Thoracic aorta (tissue), 2 donors: ENCODE results near the gene CASP6. TPM values are rescaled to one million over a fixed set of nuclear protein-coding genes. Genes with fewer than 3 reads are reported as not detected.

Experiments
- ATAC-seq: fragments of 150-250 bp; one replicate; pipeline ENCODE4 v1.8.0; 2017; ENCODE audit warnings: low read depth; ENCODE audit not compliant: insufficient number of reproducible peaks, low FRiP score
- DNase-seq: peaks from one replicate; pipeline ENCODE4 v3.0.0-alpha.2; 2020; ENCODE audit warnings: low spot score
- H3K27ac ChIP-seq, 2 donors: fragments of 200-600 bp; sonication (generic); 1 replicate in 1 of 2; 2 replicates in 1 of 2; pipeline ENCODE4 v1.5.1; 2016; ENCODE audit warnings: mild to moderate bottlenecking in 2 of 2, moderate library complexity in 2 of 2
- H3K27me3 ChIP-seq: fragments of 200-600 bp; sonication (generic); replicated peaks from 2 replicates; pipeline ENCODE4 v1.6.0; 2016; ENCODE audit warnings: mild to moderate bottlenecking; ENCODE audit not compliant: insufficient read depth
- H3K36me3 ChIP-seq: fragments of 200-600 bp; sonication (generic); one replicate; pipeline ENCODE4 v1.5.1; 2016
- H3K4me1 ChIP-seq, 2 donors: fragments of 200-600 bp; sonication (generic); 1 replicate in 1 of 2; 2 replicates in 1 of 2; pipeline versions ENCODE4 v1.5.1 to v1.6.0; 2016; ENCODE audit warnings: low read depth in 2 of 2, mild to moderate bottlenecking in 1 of 2; ENCODE audit not compliant: control insufficient read depth in 1 of 2
- H3K4me3 ChIP-seq: fragments of 200-600 bp; sonication (generic); 2 replicates; pipeline ENCODE4 v1.5.1; 2016; ENCODE audit warnings: mild to moderate bottlenecking
- H3K9me3 ChIP-seq: fragments of 200-600 bp; sonication (generic); 2 replicates; pipeline ENCODE4 v1.5.1; 2016
- total RNA-seq, 2 donors: library from RNA; depleted of rRNA; stranded (reverse); fragments of >200 nt; gene quantifications; one replicate each; pipeline versions ENCODE4 v1.1.0 to v1.2.3, GENCODE V29; 2016
- TF ChIP-seq, protein P1 (sequence below): fragments of 200-600 bp; sonication (generic); IDR thresholded peaks from one replicate; pipeline ENCODE4 v1.5.1; 2019; ENCODE audit warnings: antibody characterized with exemption

The CASP6 gene
- total RNA-seq, 2 donors from 2014 or later = 9.0 to 17.3 TPM

DNA sequence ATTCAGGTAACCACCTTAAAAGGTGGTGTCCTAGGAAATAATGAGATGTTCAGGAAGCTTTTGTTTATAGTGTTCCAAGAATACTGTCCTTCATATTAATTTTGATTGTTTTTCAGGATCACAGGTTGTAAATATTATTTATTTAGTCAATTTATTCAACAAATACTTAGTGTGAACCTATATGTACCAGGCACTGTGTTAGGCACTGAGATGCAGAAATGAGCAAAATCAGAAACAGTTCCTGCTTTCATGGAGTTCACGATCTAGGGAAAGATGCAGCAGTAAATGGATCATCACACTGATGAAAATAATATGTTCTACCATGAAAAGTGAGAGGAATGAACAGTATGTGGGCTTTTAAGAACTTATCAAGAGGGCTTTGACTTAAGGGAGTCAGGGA, 44.9 kb upstream of the CASP6 start:
- H3K36me3 ChIP-seq = no peaks in the 10 kb centered on the region
- H3K4me1 ChIP-seq = no peaks in the 10 kb centered on the region
- no peak overlapping the region for H3K27ac ChIP-seq
- H3K9me3 ChIP-seq = no peaks in the 10 kb centered on the region
- DNase-seq = no peak
- TF ChIP-seq, protein P1, sequence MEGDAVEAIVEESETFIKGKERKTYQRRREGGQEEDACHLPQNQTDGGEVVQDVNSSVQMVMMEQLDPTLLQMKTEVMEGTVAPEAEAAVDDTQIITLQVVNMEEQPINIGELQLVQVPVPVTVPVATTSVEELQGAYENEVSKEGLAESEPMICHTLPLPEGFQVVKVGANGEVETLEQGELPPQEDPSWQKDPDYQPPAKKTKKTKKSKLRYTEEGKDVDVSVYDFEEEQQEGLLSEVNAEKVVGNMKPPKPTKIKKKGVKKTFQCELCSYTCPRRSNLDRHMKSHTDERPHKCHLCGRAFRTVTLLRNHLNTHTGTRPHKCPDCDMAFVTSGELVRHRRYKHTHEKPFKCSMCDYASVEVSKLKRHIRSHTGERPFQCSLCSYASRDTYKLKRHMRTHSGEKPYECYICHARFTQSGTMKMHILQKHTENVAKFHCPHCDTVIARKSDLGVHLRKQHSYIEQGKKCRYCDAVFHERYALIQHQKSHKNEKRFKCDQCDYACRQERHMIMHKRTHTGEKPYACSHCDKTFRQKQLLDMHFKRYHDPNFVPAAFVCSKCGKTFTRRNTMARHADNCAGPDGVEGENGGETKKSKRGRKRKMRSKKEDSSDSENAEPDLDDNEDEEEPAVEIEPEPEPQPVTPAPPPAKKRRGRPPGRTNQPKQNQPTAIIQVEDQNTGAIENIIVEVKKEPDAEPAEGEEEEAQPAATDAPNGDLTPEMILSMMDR = no peak
- H3K27me3 ChIP-seq = no peaks in the 10 kb centered on the region
- ATAC-seq = no peak
- H3K4me3 ChIP-seq = no peak overlapping the region

DNA sequence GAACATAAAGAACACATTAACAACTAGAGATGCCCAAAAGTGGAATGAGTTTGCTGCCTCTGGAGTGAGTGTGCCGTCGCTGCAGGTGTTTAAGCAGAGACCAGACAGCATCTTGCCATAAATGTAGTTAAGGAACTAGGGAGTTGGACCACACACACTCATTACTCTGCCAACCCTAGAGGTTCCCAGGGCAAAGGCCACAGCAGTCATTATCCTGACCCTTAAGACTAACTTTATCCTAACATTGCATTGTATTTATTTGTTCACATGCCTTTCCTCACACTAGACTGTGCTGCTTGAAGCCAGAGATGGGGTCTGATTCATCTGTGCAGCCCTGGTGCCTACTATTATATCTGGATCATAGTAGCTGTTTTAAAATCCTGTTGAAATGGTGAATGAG, 43.5 kb upstream of the CASP6 start:
- TF ChIP-seq, protein P1 = no peak
- Histone ChIP-seq H3K4me1 (no peaks in the 10 kb centered on the region), H3K4me3 (no peak overlapping the region), H3K36me3 (no peaks in the 10 kb centered on the region), H3K27ac (no peak overlapping the region), H3K27me3 (no peaks in the 10 kb centered on the region), H3K9me3 (no peaks in the 10 kb centered on the region)
- no peak for ATAC-seq
- no peak for DNase-seq

DNA sequence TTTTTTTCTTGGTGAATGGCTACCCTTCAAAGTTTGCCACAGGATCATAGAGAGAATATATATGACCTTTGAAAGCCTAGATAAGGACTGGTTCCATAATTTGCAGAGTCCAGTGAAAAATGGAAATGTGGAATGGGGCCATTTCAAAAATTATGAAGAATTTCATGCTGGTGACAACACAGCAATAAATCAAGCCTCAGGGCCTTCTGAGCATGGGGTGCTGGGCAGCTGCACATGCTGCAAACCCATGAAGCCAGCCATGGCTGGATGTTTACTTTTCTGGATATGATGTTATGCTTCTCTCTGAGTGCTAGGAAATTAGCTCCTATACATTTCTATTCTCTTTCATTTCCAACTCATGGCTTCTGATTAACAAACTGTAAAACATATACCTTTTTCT, 42.6 kb upstream of the CASP6 start:
- no peaks in the 10 kb centered on the region for H3K9me3 ChIP-seq
- H3K4me3 ChIP-seq = no peak overlapping the region
- no peak overlapping the region for H3K27ac ChIP-seq
- H3K36me3 ChIP-seq = no peaks in the 10 kb centered on the region
- no peaks in the 10 kb centered on the region for H3K27me3 ChIP-seq
- ATAC-seq = no peak
- TF ChIP-seq, protein P1 = no peak
- H3K4me1 ChIP-seq = no peaks in the 10 kb centered on the region
- DNase-seq = no peak

DNA sequence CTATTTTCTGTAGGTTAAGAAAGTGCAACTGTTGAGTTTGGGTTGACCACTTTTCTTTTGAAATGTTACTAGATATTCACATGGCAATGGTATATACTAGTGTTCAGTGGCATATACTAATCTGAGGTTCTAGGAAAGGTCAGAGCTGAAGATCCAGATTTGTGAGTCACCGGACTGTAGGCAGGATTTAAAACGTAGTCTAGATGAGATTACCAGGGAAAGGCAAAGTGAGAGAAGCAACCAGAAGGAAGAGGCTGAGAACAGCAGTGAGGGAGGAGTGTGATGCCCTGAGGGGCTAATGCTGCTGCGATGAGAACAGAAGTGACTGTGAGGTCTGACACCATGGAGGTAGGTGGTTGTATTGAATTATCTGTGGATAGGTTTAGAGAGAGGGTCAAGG, 36.3 kb upstream of the CASP6 start:
- Histone ChIP-seq H3K4me1 (no peaks in the 10 kb centered on the region), H3K27me3 (no peaks in the 10 kb centered on the region), H3K9me3 (no peaks in the 10 kb centered on the region), H3K36me3 (no peaks in the 10 kb centered on the region), H3K4me3 (no peak overlapping the region), H3K27ac (no peak overlapping the region)
- TF ChIP-seq, protein P1 = no peak
- ATAC-seq (no peak), DNase-seq (no peak)

DNA sequence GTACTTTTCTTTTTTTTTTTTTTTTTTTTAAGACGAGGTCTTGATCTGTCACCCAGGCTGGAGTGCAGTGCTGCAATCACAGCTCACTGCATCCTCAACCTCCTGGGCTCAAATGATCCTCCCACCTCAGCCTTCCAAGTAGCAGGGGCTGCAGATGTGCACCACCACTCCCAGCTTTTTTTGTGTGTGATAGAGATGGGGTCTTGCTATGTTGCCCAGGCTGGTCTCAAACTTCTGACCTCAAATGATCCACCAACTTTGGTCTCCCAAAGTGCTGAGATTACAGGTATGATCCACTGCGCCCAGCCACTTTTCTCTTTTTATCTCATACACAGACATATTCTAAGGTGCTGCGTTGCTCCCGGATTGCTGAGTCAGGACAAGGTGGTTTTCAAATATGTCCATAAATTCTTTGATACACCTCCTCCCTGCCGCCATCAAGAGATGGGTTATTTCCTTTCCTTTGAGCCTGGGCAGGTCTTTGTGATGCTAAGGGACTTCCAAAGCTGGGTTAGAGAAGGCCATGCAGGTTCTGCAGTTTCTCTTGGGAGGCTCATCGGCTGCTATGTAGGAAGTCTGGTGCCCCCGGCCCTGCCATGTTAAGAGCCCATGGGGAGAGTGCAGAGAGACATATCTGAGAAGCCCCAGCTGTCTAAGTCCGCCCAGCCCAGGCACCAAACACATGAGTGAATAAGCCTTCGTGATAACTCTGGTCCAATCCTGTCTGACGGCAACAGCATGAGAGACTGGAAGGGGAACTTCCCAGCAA, 35.0 kb upstream of the CASP6 start:
- DNase-seq = no peak
- no peaks in the 10 kb centered on the region for H3K36me3 ChIP-seq
- no peaks in the 10 kb centered on the region for H3K9me3 ChIP-seq
- H3K27me3 ChIP-seq = no peaks in the 10 kb centered on the region
- H3K27ac ChIP-seq = no peak overlapping the region
- H3K4me1 ChIP-seq = no peaks in the 10 kb centered on the region
- ATAC-seq = no peak
- no peak overlapping the region for H3K4me3 ChIP-seq
- TF ChIP-seq, protein P1 = no peak
